Memory B cell (primary cell): Measurements from ENCODE around the gene ASPG.

Source experiments
- ATAC-seq: fragments of 150-1000 bp; cut with Tn5 transposase; 2 replicates; pipeline ENCODE4 v1.10.0; 2021; ENCODE audit warnings: low read depth, mild to moderate bottlenecking, moderate library complexity
- DNase-seq, 2 donors: peaks; one replicate each; pipeline ENCODE4 v3.0.0; 2022; ENCODE audit warnings: low spot score in 2 of 2
- H3K27ac Mint-ChIP-seq: one replicate; pipeline ENCODE4 v1.8.0; 2022; ENCODE audit warnings: mild to moderate bottlenecking, moderate library complexity, mixed read lengths
- H3K27me3 Mint-ChIP-seq: one replicate; pipeline ENCODE4 v1.8.0; 2022; ENCODE audit warnings: mixed read lengths
- H3K36me3 Mint-ChIP-seq: one replicate; pipeline ENCODE4 v1.8.0; 2022; ENCODE audit warnings: mild to moderate bottlenecking, mixed read lengths
- H3K4me1 Mint-ChIP-seq: one replicate; pipeline ENCODE4 v1.8.0; 2022; ENCODE audit warnings: mixed read lengths
- H3K4me3 Mint-ChIP-seq: one replicate; pipeline ENCODE4 v1.8.0; 2022; ENCODE audit warnings: mild to moderate bottlenecking, moderate library complexity, mixed read lengths
- H3K9me3 Mint-ChIP-seq: one replicate; pipeline ENCODE4 v1.8.0; 2022; ENCODE audit warnings: mixed read lengths

ASPG gene

DNA sequence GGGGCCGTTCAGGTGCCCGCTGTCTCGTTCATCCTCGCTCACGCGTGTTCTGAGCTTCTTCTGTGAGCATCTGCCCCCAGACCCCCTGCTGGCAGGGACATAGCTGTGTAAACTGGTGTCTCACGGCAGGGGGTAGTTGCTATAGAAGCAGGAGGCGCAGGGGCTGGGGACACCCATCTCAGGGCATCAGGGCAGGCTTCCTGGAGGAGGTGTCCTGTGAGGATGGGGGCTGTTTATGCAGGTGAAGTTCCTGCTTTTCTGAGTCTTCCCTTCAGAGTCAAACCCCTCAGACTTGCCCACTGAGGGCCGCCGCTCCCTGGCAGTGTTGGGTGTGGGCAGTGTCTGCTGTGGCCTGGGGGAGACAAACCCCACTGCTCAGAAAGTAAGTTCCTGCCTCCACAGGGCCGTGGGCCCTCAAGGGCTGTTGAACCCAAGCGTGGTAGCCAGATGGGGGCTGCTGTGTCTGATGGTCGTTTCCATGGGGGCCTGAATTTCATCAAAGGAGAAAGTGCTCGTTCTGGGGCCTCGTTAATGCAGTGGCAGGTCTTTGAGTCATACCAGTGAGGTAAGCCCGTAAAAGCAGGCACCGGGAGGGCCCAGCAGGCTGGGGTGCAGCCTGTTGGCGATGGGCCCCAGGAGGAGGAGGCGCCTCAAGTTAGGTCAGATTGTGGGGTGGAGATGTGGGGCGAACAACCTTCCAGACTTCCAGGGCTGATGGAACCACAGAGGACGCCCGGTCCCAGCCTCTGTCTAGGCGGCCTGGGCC lies 76.3 kb downstream of the ASPG start:
- Mint-ChIP-seq H3K4me1 (no peaks in the 10 kb centered on the region), H3K9me3 (no peaks in the 10 kb centered on the region), H3K36me3 (no peaks in the 10 kb centered on the region), H3K4me3 (no peak overlapping the region), H3K27ac (no peak overlapping the region), H3K27me3 (no peaks in the 10 kb centered on the region)
- ATAC-seq (no peak), DNase-seq (no peak)

DNA sequence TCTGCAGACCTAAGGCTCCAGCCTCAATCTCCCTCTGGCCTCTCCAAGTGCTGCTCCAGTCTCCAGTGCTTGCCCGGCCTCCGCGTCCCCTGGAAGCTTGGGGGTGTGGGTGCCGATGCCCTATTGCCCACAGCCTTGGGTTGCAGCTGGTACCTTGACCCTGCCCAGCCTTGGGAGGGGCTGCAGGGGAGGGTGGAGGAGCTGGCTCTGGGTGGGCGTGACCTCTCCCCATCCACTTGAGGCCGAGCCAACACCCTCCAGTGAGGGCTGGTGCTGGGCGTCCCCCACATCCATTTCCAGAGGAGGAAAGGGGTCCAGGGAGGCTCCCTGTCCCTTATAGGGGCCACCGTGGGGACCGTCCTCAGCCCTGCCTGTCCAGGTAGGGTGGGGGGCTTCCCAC lies 77.0 kb downstream of the ASPG start:
- H3K27me3 Mint-ChIP-seq, result no peaks in the 10 kb centered on the region
- DNase-seq (no peak), ATAC-seq (no peak)
- no peak overlapping the region for H3K27ac Mint-ChIP-seq
- no peak overlapping the region for H3K4me3 Mint-ChIP-seq
- H3K9me3 Mint-ChIP-seq, result no peaks in the 10 kb centered on the region
- no peaks in the 10 kb centered on the region for H3K36me3 Mint-ChIP-seq
- H3K4me1 Mint-ChIP-seq, result no peaks in the 10 kb centered on the region

DNA sequence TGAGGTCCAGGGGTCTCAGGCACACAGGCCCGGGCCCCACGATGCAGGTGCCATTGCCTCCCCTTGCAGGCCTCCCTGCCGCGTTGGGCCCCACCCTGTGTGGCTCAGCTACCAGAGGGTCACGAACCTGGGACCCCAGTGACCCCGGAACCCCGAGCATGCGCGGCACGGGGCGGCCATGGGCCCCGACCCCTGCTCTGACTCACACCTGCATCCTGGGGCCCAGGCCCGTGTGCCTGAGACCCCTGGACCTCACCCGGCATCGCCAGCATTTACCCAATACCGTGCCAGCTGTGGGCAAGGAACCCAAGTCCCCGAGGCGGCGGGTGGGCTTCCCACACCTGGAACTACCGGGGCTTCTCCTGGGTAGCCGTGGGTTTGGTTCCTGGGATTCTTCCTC lies 78.0 kb downstream of the ASPG start:
- DNase-seq (no peak), ATAC-seq (no peak)
- no peaks in the 10 kb centered on the region for H3K4me1 Mint-ChIP-seq
- H3K27me3 Mint-ChIP-seq, result no peaks in the 10 kb centered on the region
- no peaks in the 10 kb centered on the region for H3K9me3 Mint-ChIP-seq
- H3K27ac Mint-ChIP-seq, result no peak overlapping the region
- no peaks in the 10 kb centered on the region for H3K36me3 Mint-ChIP-seq
- H3K4me3 Mint-ChIP-seq, result no peak overlapping the region

DNA sequence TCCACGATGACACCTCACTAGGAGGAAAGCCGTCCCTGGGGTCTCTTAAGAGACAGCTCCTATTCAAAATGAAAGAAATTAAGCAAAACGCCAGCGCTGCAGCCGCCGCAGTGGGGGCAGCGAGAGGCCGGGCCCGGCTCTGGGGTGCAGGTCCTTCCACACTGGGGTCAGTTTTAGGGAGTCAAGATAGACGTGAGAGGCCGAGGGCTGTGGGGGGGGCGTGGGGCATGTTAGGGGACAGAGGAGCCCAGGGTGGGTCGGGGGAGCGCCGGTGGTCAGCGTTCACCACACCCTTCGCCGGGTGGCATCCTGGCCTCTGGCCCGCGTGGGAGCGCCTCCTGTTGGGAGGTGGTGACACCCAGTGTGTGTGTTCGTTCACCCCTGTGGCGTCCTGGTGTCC lies 78.5 kb downstream of the ASPG start:
- no peak overlapping the region for H3K27ac Mint-ChIP-seq
- H3K4me3 Mint-ChIP-seq, result no peak overlapping the region
- no peaks in the 10 kb centered on the region for H3K4me1 Mint-ChIP-seq
- no peaks in the 10 kb centered on the region for H3K9me3 Mint-ChIP-seq
- DNase-seq, result no peak
- ATAC-seq, result no peak
- H3K36me3 Mint-ChIP-seq, result no peaks in the 10 kb centered on the region
- H3K27me3 Mint-ChIP-seq, result no peaks in the 10 kb centered on the region

DNA sequence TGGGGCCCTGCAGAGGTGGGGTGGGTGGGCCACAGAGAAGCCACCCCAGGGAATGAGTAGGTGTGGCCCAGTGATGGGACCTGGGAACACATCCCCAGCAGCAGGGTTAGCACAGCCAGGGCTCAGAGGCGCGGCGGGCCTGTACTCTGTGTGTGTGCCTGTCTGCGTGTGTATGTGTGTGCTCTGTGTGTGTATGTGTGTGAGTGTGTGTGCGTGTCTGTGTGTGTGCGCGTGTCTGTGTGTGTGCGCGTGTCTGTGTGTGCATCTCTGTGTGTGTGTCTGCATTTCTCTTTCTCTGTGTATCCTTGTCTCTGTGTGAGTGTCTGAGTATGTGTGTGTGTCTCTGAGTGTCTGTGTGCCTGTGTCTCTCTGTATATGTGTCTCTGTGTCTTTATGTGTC lies 79.0 kb downstream of the ASPG start:
- DNase-seq (no peak), ATAC-seq (no peak)
- H3K4me1 Mint-ChIP-seq, result no peaks in the 10 kb centered on the region
- H3K36me3 Mint-ChIP-seq, result no peaks in the 10 kb centered on the region
- H3K9me3 Mint-ChIP-seq, result no peaks in the 10 kb centered on the region
- H3K4me3 Mint-ChIP-seq, result no peak overlapping the region
- no peak overlapping the region for H3K27ac Mint-ChIP-seq
- H3K27me3 Mint-ChIP-seq, result no peaks in the 10 kb centered on the region
